C4-2B (cell line): ENCODE data around the gene CDK17.

ENCODE experiments used
- ZFX ChIP-seq: fragments of 450-650 bp; IDR thresholded peaks from 2 replicates; pipeline ENCODE4 v1.6.1; 2017
- TF ChIP-seq, protein P1 (sequence below): fragments of 450-650 bp; conservative IDR thresholded peaks from 2 replicates; pipeline ENCODE4 v1.5.1; 2017; ENCODE audit warnings: mild to moderate bottlenecking

DNA sequence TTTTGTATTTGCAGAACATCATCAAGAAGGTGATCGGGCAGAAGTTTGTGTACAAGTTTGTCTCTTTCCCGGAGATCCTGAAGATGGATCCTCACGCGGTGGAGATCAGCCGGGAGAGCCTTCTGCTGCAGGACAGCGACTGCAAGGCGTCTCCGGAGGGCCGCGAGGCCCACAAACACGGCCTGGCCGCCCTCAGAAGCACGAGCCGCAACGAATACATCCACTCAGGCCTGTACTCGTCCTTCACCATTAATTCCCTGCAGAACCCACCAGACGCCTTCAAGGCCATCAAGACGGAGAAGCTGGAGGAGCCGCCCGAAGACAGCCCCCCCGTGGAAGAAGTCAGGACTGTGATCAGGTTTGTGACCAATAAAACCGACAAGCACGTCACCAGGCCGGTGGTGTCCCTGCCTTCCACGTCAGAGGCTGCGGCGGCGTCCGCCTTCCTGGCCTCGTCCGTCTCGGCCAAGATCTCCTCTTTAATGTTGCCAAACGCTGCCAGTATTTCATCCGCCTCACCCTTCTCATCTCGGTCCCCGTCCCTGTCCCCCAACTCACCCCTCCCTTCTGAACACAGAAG, 153.2 kb downstream of the CDK17 start:
- TF ChIP-seq, protein P1, sequence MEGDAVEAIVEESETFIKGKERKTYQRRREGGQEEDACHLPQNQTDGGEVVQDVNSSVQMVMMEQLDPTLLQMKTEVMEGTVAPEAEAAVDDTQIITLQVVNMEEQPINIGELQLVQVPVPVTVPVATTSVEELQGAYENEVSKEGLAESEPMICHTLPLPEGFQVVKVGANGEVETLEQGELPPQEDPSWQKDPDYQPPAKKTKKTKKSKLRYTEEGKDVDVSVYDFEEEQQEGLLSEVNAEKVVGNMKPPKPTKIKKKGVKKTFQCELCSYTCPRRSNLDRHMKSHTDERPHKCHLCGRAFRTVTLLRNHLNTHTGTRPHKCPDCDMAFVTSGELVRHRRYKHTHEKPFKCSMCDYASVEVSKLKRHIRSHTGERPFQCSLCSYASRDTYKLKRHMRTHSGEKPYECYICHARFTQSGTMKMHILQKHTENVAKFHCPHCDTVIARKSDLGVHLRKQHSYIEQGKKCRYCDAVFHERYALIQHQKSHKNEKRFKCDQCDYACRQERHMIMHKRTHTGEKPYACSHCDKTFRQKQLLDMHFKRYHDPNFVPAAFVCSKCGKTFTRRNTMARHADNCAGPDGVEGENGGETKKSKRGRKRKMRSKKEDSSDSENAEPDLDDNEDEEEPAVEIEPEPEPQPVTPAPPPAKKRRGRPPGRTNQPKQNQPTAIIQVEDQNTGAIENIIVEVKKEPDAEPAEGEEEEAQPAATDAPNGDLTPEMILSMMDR, result no peak
- no peak for TF ChIP-seq ZFX
